Neuronal stem cell (in vitro differentiated cells): ENCODE measurements around the gene ELFN1.

Source experiments
- DNase-seq: peaks from one replicate; pipeline ENCODE4 v3.0.0-alpha.2; 2013; ENCODE audit warnings: low spot score
- H2AFZ ChIP-seq: one replicate; pipeline ENCODE4 v1.6.1; 2013; ENCODE audit warnings: mild to moderate bottlenecking, low read length, inconsistent platforms
- H2AK5ac ChIP-seq: 2 replicates; pipeline ENCODE4 v1.6.1; 2013; ENCODE audit warnings: low read depth, mild to moderate bottlenecking, inconsistent platforms, low read length, moderate library complexity, mixed read lengths
- H2BK120ac ChIP-seq: 2 replicates; pipeline ENCODE4 v1.6.1; 2013; ENCODE audit warnings: low read depth, mild to moderate bottlenecking, inconsistent platforms, low read length, moderate library complexity, mixed read lengths
- H2BK12ac ChIP-seq: one replicate; pipeline ENCODE4 v1.6.1; 2013; ENCODE audit warnings: low read length, inconsistent platforms
- H2BK15ac ChIP-seq: 2 replicates; pipeline ENCODE4 v1.6.1; 2013; ENCODE audit warnings: mild to moderate bottlenecking, low read length, inconsistent platforms, mixed read lengths
- H2BK5ac ChIP-seq: one replicate; pipeline ENCODE4 v1.6.1; 2013; ENCODE audit warnings: inconsistent platforms, mild to moderate bottlenecking, low read length, moderate library complexity
- H3K14ac ChIP-seq: one replicate; pipeline ENCODE4 v1.6.1; 2013; ENCODE audit warnings: low read length, inconsistent platforms
- H3K18ac ChIP-seq: 2 replicates; pipeline ENCODE4 v1.6.1; 2013; ENCODE audit warnings: low read length, inconsistent platforms
- H3K23ac ChIP-seq: 2 replicates; pipeline ENCODE4 v1.6.1; 2013; ENCODE audit warnings: low read depth, mild to moderate bottlenecking, mixed read lengths, low read length, inconsistent platforms; ENCODE audit not compliant: poor library complexity
- H3K27ac ChIP-seq: replicated peaks from 3 replicates; pipeline ENCODE4 v1.5.1; 2013; ENCODE audit warnings: low read length, inconsistent platforms
- H3K27me3 ChIP-seq, 3 experiments: 2 replicates each; pipeline ENCODE4 v1.6.1; 2013; ENCODE audit warnings: low read length in 3 of 3, mild to moderate bottlenecking in 2 of 3, inconsistent platforms in 1 of 3, low read depth in 1 of 3, mixed read lengths in 1 of 3, moderate library complexity in 1 of 3; ENCODE audit not compliant: control insufficient read depth in 3 of 3, insufficient read depth in 3 of 3
- H3K36me3 ChIP-seq, 2 donors: replicated peaks in 1 of 2; 2 replicates each; pipeline ENCODE4 v1.6.1; 2013; ENCODE audit warnings: low read length in 2 of 2; ENCODE audit not compliant: control insufficient read depth in 2 of 2, insufficient read depth in 2 of 2
- H3K4ac ChIP-seq: 2 replicates; pipeline ENCODE4 v1.6.1; 2013; ENCODE audit warnings: inconsistent platforms, mild to moderate bottlenecking, low read length, moderate library complexity
- H3K4me1 ChIP-seq, 2 donors: 1 replicate in 1 of 2; 2 replicates in 1 of 2; pipeline ENCODE4 v1.6.1; 2013; ENCODE audit warnings: low read length in 2 of 2, low read depth in 1 of 2; ENCODE audit not compliant: control insufficient read depth in 2 of 2, insufficient read depth in 1 of 2
- H3K4me2 ChIP-seq: one replicate; pipeline ENCODE4 v1.6.1; 2013; ENCODE audit warnings: mild to moderate bottlenecking, low read length, inconsistent platforms; ENCODE audit not compliant: insufficient read depth, poor library complexity, severe bottlenecking
- H3K4me3 ChIP-seq, 2 donors: 2 replicates each; pipeline ENCODE4 v1.5.1; 2013; ENCODE audit warnings: low read length in 2 of 2, mild to moderate bottlenecking in 2 of 2, inconsistent platforms in 1 of 2, moderate library complexity in 1 of 2
- H3K79me1 ChIP-seq: one replicate; pipeline ENCODE4 v1.6.1; 2013; ENCODE audit warnings: low read depth, mild to moderate bottlenecking, inconsistent platforms, low read length, moderate library complexity
- H3K9ac ChIP-seq: one replicate; pipeline ENCODE4 v1.6.1; 2013; ENCODE audit warnings: mild to moderate bottlenecking, low read depth, low read length, inconsistent platforms; ENCODE audit not compliant: poor library complexity
- H3K9me3 ChIP-seq, 2 donors: replicated peaks in 1 of 2; 2 replicates each; pipeline versions ENCODE3 to v1.6.1; 2013; ENCODE audit warnings: low read length in 2 of 2, mild to moderate bottlenecking in 2 of 2, inconsistent platforms in 1 of 2, low read depth in 1 of 2, mixed read lengths in 1 of 2, moderate library complexity in 1 of 2; ENCODE audit not compliant: control insufficient read depth in 2 of 2, insufficient read depth in 1 of 2
- H4K8ac ChIP-seq: one replicate; pipeline ENCODE4 v1.6.1; 2013; ENCODE audit warnings: low read depth, mild to moderate bottlenecking, inconsistent platforms, low read length, moderate library complexity
- H4K91ac ChIP-seq: one replicate; pipeline ENCODE4 v1.6.1; 2013; ENCODE audit warnings: low read length, low read depth, mild to moderate bottlenecking, inconsistent platforms; ENCODE audit not compliant: poor library complexity
- WGBS, 2 donors: extraction: QIAGEN DNeasy Blood & Tissue Kit; methylation state at CpG; one replicate each; pipeline ENCODE4 v1.1.7; 2013; ENCODE audit warnings: missing lambda C conversion rate in 2 of 2, mixed read lengths in 1 of 2; ENCODE audit not compliant: insufficient read length in 2 of 2, insufficient replicate concordance in 1 of 2; ENCODE audit errors: extremely low coverage in 2 of 2; 5-methylcytosine and 5-hydroxymethylcytosine counted together

Gene ELFN1

GRCh38 chr7:1748076-1748838 lies 78.2 kb downstream of the ELFN1 start:
- H2AK5ac ChIP-seq: peak overlapping the region; percentile 61
- no CpG with 5 or more reads among the region's 32 CpGs for WGBS, 2 donors
- H2AFZ ChIP-seq: no peak overlapping the region
- H3K27ac ChIP-seq: no peak overlapping the region
- H3K4me2 ChIP-seq: no peak overlapping the region
- H3K4me1 ChIP-seq: peaks cover 0 to 9% of the 10 kb centered on the region in 2 donors
- no peak overlapping the region for H4K91ac ChIP-seq
- peak overlapping the region; percentile 56 for H3K14ac ChIP-seq
- peak overlapping the region; percentile 90 for H2BK12ac ChIP-seq
- no peak overlapping the region for H3K4me3 ChIP-seq
- DNase-seq: no peak
- H2BK120ac ChIP-seq: no peak overlapping the region
- H4K8ac ChIP-seq: peak overlapping the region; percentile 17
- peak overlapping the region; percentile 66 for H3K4ac ChIP-seq
- H3K18ac ChIP-seq: peak overlapping the region; percentile 64
- peaks cover 11 to 39% of the 10 kb centered on the region in 2 donors for H3K36me3 ChIP-seq
- no peaks in the 10 kb centered on the region for H3K9me3 ChIP-seq
- H2BK5ac ChIP-seq: no peak overlapping the region
- no peak overlapping the region for H2BK15ac ChIP-seq
- no peak overlapping the region for H3K9ac ChIP-seq
- no peaks in the 10 kb centered on the region for H3K27me3 ChIP-seq
- H3K79me1 ChIP-seq: peaks cover 3% of the 10 kb centered on the region
- peak overlapping the region; percentile 95 for H3K23ac ChIP-seq

GRCh38 chr7:1748839-1749173 lies 78.7 kb downstream of the ELFN1 start:
- H4K91ac ChIP-seq: no peak overlapping the region
- H2BK12ac ChIP-seq: no peak overlapping the region
- H3K27me3 ChIP-seq: no peaks in the 10 kb centered on the region
- H2BK15ac ChIP-seq: no peak overlapping the region
- no peak overlapping the region for H3K14ac ChIP-seq
- no peak overlapping the region for H3K4me3 ChIP-seq
- H2AK5ac ChIP-seq: no peak overlapping the region
- H4K8ac ChIP-seq: peak overlapping the region; percentile 65
- H2BK5ac ChIP-seq: no peak overlapping the region
- no peak overlapping the region for H3K4me2 ChIP-seq
- H3K4me1 ChIP-seq: peaks cover 0 to 9% of the 10 kb centered on the region in 2 donors
- peaks cover 3% of the 10 kb centered on the region for H3K79me1 ChIP-seq
- H2AFZ ChIP-seq: no peak overlapping the region
- H2BK120ac ChIP-seq: no peak overlapping the region
- no CpG with 5 or more reads among the region's 8 CpGs for WGBS, 2 donors
- no peak overlapping the region for H3K4ac ChIP-seq
- H3K36me3 ChIP-seq: peaks cover 11 to 36% of the 10 kb centered on the region in 2 donors
- H3K27ac ChIP-seq: no peak overlapping the region
- no peak overlapping the region for H3K9ac ChIP-seq
- peak overlapping the region; percentile 95 for H3K23ac ChIP-seq
- DNase-seq: no peak
- peak overlapping the region; percentile 64 for H3K18ac ChIP-seq
- H3K9me3 ChIP-seq: no peaks in the 10 kb centered on the region

GRCh38 chr7:1749351-1749863 lies 79.3 kb downstream of the ELFN1 start:
- Histone ChIP-seq H3K4me3 (no peak overlapping the region), H3K4me1 (peaks cover 0 to 9% of the 10 kb centered on the region in 2 donors), H3K4me2 (no peak overlapping the region), H3K4ac (no peak overlapping the region), H3K79me1 (peaks cover 3% of the 10 kb centered on the region), H3K36me3 (peaks cover 11 to 30% of the 10 kb centered on the region in 2 donors), H3K9ac (no peak overlapping the region), H4K91ac (no peak overlapping the region), H3K27me3 (no peaks in the 10 kb centered on the region), H3K14ac (no peak overlapping the region), H4K8ac (peak overlapping the region; percentile 65), H2BK15ac (no peak overlapping the region), H3K9me3 (no peaks in the 10 kb centered on the region), H3K27ac (no peak overlapping the region), H2AFZ (no peak overlapping the region), H2BK5ac (peak overlapping the region; percentile 53), H2BK120ac (no peak overlapping the region), H2AK5ac (peak overlapping the region; percentile 61), H3K23ac (peak overlapping the region; percentile 65), H3K18ac (peak overlapping the region; percentile 83), H2BK12ac (no peak overlapping the region)
- DNase-seq: no peak
- WGBS, 2 donors: no CpG with 5 or more reads among the region's 19 CpGs

GRCh38 chr7:1749864-1750466 lies 79.9 kb downstream of the ELFN1 start:
- Histone ChIP-seq H3K14ac (no peak overlapping the region), H2BK15ac (no peak overlapping the region), H2AFZ (no peak overlapping the region), H3K23ac (peak overlapping the region; percentile 65), H3K18ac (peak overlapping the region; percentile 71), H3K79me1 (no peaks in the 10 kb centered on the region), H3K4ac (no peak overlapping the region), H3K27me3 (no peaks in the 10 kb centered on the region), H2BK120ac (no peak overlapping the region), H3K4me3 (no peak overlapping the region), H3K27ac (no peak overlapping the region), H2BK12ac (peak overlapping the region; percentile 41), H3K9me3 (no peaks in the 10 kb centered on the region), H2AK5ac (peak overlapping the region; percentile 94), H3K4me2 (no peak overlapping the region), H3K9ac (no peak overlapping the region), H4K8ac (no peak overlapping the region), H3K36me3 (peaks cover 6 to 24% of the 10 kb centered on the region in 2 donors), H2BK5ac (peak overlapping the region; percentile 53), H4K91ac (no peak overlapping the region), H3K4me1 (peaks cover 0 to 9% of the 10 kb centered on the region in 2 donors)
- WGBS, 2 donors: no CpG with 5 or more reads among the region's 24 CpGs
- no peak for DNase-seq
